ENCODE results near the gene CDC6. TPM values are rescaled to one million over a fixed set of nuclear protein-coding genes. Genes with fewer than 3 reads are reported as not detected.

Gene CDC6
- total and polyA plus RNA-seq, 2 experiments from 2014 or later = 9.8 to 12.4 TPM

GRCh38 chr17:40329839-40330794, 42.4 kb downstream of the CDC6 start:
- H2AFZ ChIP-seq = no peak overlapping the region
- H4K20me1 ChIP-seq (ENCODE audit: insufficient read depth) = no peaks in the 10 kb centered on the region; the same call in 1 of the 2 replicates
- H3K27me3 ChIP-seq (replicated peaks; ENCODE audit: insufficient read depth) = no peaks in the 10 kb centered on the region
- WGBS, 2 experiments (ENCODE audit: low coverage in 1 of 2, low lambda C conversion rate in 2 of 2, missing lambda C conversion rate in 2 of 2) = 49 to 56% methylated on average over 9 to 11 of the region's 11 CpGs
- no peaks in the 10 kb centered on the region for H3K9me2 ChIP-seq (ENCODE audit: insufficient read depth)
- peaks cover 78% of the 10 kb centered on the region for H3K4me1 ChIP-seq (ENCODE audit: insufficient read depth)
- peaks cover 100% of the 10 kb centered on the region for H3K79me2 ChIP-seq (ENCODE audit: insufficient read depth)
- in situ Hi-C loops (cut with MboI) = no loop called here
- no peaks in the 10 kb centered on the region for H3K9me3 ChIP-seq (ENCODE audit: low read depth)
- peaks cover 14% of the 10 kb centered on the region; the same call in 1 of the 2 replicates for H3F3A ChIP-seq (ENCODE audit: insufficient read depth)
- peak; percentile 45 for DNase-seq
- TF ChIP-seq EZH2phosphoT487 (IDR thresholded peaks at IDR 0.05; ENCODE audit: insufficient read depth, low read depth) (no peak), EZH2 (IDR thresholded peaks at IDR 0.05; ENCODE audit: insufficient read depth, poor library complexity, severe bottlenecking) (no peak)
- H3K4me2 ChIP-seq (ENCODE audit: unreplicated experiment) = no peak overlapping the region
- H3K36me3 ChIP-seq (ENCODE audit: low read depth) = 0 out of 2 replicates have a peak, but pooled peaks cover 4% of the 10 kb centered on the region
- no peak overlapping the region for H3K27ac ChIP-seq
- 0 out of 2 replicates have a peak overlapping the region, but pooled peaks have one; percentile 19 for H3K9ac ChIP-seq
- no peak overlapping the region for H3K4me3 ChIP-seq

- Histone ChIP-seq H3K9me3 (ENCODE audit: low read depth) (no peaks in the 10 kb centered on the region), H4K20me1 (ENCODE audit: insufficient read depth) (no peaks in the 10 kb centered on the region; the same call in 1 of the 2 replicates), H3F3A (ENCODE audit: insufficient read depth) (peaks cover 14% of the 10 kb centered on the region; the same call in 1 of the 2 replicates), H3K4me3 (no peak overlapping the region), H3K79me2 (ENCODE audit: insufficient read depth) (peaks cover 100% of the 10 kb centered on the region), H3K4me1 (ENCODE audit: insufficient read depth) (peaks cover 79% of the 10 kb centered on the region), H3K4me2 (ENCODE audit: unreplicated experiment) (no peak overlapping the region), H3K9ac (0 out of 2 replicates have a peak overlapping the region, but pooled peaks have one; percentile 19), H2AFZ (no peak overlapping the region), H3K9me2 (ENCODE audit: insufficient read depth) (no peaks in the 10 kb centered on the region), H3K27ac (no peak overlapping the region), H3K27me3 (replicated peaks; ENCODE audit: insufficient read depth) (no peaks in the 10 kb centered on the region), H3K36me3 (ENCODE audit: low read depth) (0 out of 2 replicates have a peak, but pooled peaks cover 4% of the 10 kb centered on the region)
- no peak for DNase-seq
- in situ Hi-C loops (cut with MboI) = no loop called here
- TF ChIP-seq EZH2 (IDR thresholded peaks at IDR 0.05; ENCODE audit: insufficient read depth, poor library complexity, severe bottlenecking) (no peak), EZH2phosphoT487 (IDR thresholded peaks at IDR 0.05; ENCODE audit: insufficient read depth, low read depth) (no peak)
- 90 to 95% methylated on average over 10 of the region's 10 CpGs for WGBS, 2 experiments (ENCODE audit: low coverage in 1 of 2, low lambda C conversion rate in 2 of 2, missing lambda C conversion rate in 2 of 2)
Measured at GRCh38 chr17:40330850-40331470, 43.3 kb downstream of the CDC6 start.

- Histone ChIP-seq H3K27me3 (replicated peaks; ENCODE audit: insufficient read depth) (no peaks in the 10 kb centered on the region), H3K79me2 (ENCODE audit: insufficient read depth) (peaks cover 100% of the 10 kb centered on the region), H3K4me3 (no peak overlapping the region), H3K9me3 (ENCODE audit: low read depth) (no peaks in the 10 kb centered on the region), H3K27ac (peak overlapping the region; percentile 48), H3K36me3 (ENCODE audit: low read depth) (0 out of 2 replicates have a peak, but pooled peaks cover 4% of the 10 kb centered on the region), H3K9me2 (ENCODE audit: insufficient read depth) (no peaks in the 10 kb centered on the region), H2AFZ (no peak overlapping the region), H4K20me1 (ENCODE audit: insufficient read depth) (no peaks in the 10 kb centered on the region; the same call in 1 of the 2 replicates), H3K4me2 (ENCODE audit: unreplicated experiment) (peak overlapping the region; percentile 58), H3K4me1 (ENCODE audit: insufficient read depth) (peaks cover 69% of the 10 kb centered on the region), H3K9ac (peak overlapping the region; percentile 48), H3F3A (ENCODE audit: insufficient read depth) (peaks cover 14% of the 10 kb centered on the region; the same call in 1 of the 2 replicates)
- WGBS, 2 experiments (ENCODE audit: low coverage in 1 of 2, low lambda C conversion rate in 2 of 2, missing lambda C conversion rate in 2 of 2) = 17 to 20% methylated on average over 18 to 22 of the region's 22 CpGs
- peak; percentile 64 for DNase-seq
- in situ Hi-C loops (cut with MboI) = no loop called here
- TF ChIP-seq EZH2 (IDR thresholded peaks at IDR 0.05; ENCODE audit: insufficient read depth, poor library complexity, severe bottlenecking) (no peak), EZH2phosphoT487 (IDR thresholded peaks at IDR 0.05; ENCODE audit: insufficient read depth, low read depth) (no peak)
Measured at GRCh38 chr17:40331743-40332641, 44.3 kb downstream of the CDC6 start.

Data from GM23248 (cell line).